K562 (cell line): Measurements from ENCODE around the gene ZNF672. TPM values are rescaled to one million over a fixed set of nuclear protein-coding genes. Genes with fewer than 3 reads are reported as not detected.

Experiments used
- ARID2 ChIP-seq: fragments of 450-650 bp; IDR thresholded peaks from 2 replicates; pipeline ENCODE4 v1.6.1; 2017; ENCODE audit warnings: antibody characterized with exemption, mild to moderate bottlenecking
- DIDO1 ChIP-seq: fragments of 450-650 bp; IDR thresholded peaks from 2 replicates; pipeline ENCODE4 v1.6.1; 2016; ENCODE audit warnings: low read depth, missing biosample characterization, missing genetic modification characterization
- GABPA ChIP-seq: fragments of 200-800 bp; sonication (Bioruptor generic); conservative IDR thresholded peaks from 2 replicates; pipeline ENCODE4 v1.6.1; 2016; ENCODE audit warnings: low read depth, missing genetic modification characterization, missing compliant biosample characterization
- HDGF ChIP-seq: fragments of 450-650 bp; IDR thresholded peaks from 2 replicates; pipeline ENCODE4 v1.6.1; 2016
- POLR2B ChIP-seq: fragments of 450-650 bp; IDR thresholded peaks from 2 replicates; pipeline ENCODE4 v1.6.1; 2018; ENCODE audit warnings: low read depth; ENCODE audit not compliant: partially characterized antibody
- ZNF507 ChIP-seq: conservative IDR thresholded peaks from 2 replicates; pipeline ENCODE4 v1.6.1; 2017; ENCODE audit warnings: missing genetic modification characterization, missing compliant biosample characterization
- ZNF830 ChIP-seq: fragments of 250-450 bp; sonication (Bioruptor Pico); IDR thresholded peaks from 2 replicates; pipeline ENCODE4 v1.5.0; 2021; ENCODE audit warnings: mild to moderate bottlenecking
- polyA plus RNA-seq, 8 experiments: library from polyadenylated mRNA; depleted of rRNA in 4 of 8; stranded (reverse) in 5 of 8; unstranded in 3 of 8; fragments of >200 nt; fragmentation: Nextera tagmentation in 2 of 8; fragmentation: Illumina TruSeq in 1 of 8; extraction: Ambion mirVana in 2 of 8; extraction: Trizol in 1 of 8; gene quantifications; 2 replicates each; pipeline versions ENCODE4 v1.2.1 to v1.2.3, GENCODE V29; 2011 to 2014; ENCODE audit warnings: inconsistent platforms in 1 of 8, missing spikeins in 1 of 8
- total RNA-seq, 7 experiments: library from RNA; depleted of rRNA in 6 of 7; stranded (reverse); fragments of >200 nt in 6 of 7; fragmentation: Illumina TruSeq in 2 of 7; extraction: Trizol in 2 of 7; gene quantifications; 2 replicates each; pipeline versions ENCODE4 v1.2.1 to v1.2.3, GENCODE V29; 2011 to 2021; ENCODE audit warnings: low replicate concordance in 1 of 7
- TF ChIP-seq, protein P1 (sequence below): fragments of 450-650 bp; IDR thresholded peaks from 2 replicates; pipeline ENCODE4 v1.6.1; 2017; ENCODE audit warnings: antibody characterized with exemption, mild to moderate bottlenecking
- TF ChIP-seq, protein P2 (sequence below): fragments of 200-800 bp; sonication (Bioruptor generic); IDR thresholded peaks from 2 replicates; pipeline ENCODE4 v1.6.1; 2017; ENCODE audit warnings: missing genetic modification characterization, missing compliant biosample characterization
- TF ChIP-seq, protein P3 (sequence below): fragments of 250-450 bp; sonication (Bioruptor Pico); IDR thresholded peaks from 2 replicates; pipeline ENCODE4 v1.8.0; 2022; ENCODE audit warnings: moderate library complexity, mild to moderate bottlenecking, inconsistent platforms
- TF ChIP-seq, protein P4 (sequence below): sonication (generic); IDR thresholded peaks from 2 replicates; pipeline ENCODE4 v1.6.1; 2016
- TF ChIP-seq, protein P5 (sequence below), 3 experiments: fragments of 200-800 bp in 1 of 3; fragments of 250-450 bp in 1 of 3; fragments of 450-650 bp in 1 of 3; sonication (Bioruptor Pico) in 1 of 3; sonication (Bioruptor generic) in 1 of 3; formaldehyde crosslinking in 1 of 3; IDR thresholded peaks; 2 replicates each; pipeline versions ENCODE4 v1.6.1 to v1.8.0; 2016 to 2022; ENCODE audit warnings: mild to moderate bottlenecking in 2 of 3, missing genetic modification characterization in 2 of 3, missing compliant biosample characterization in 1 of 3, moderate library complexity in 1 of 3

Gene ZNF672
- total and polyA plus RNA-seq, 9 of the 15 experiments (the other 6 are each of a cell fraction or from before 2014, with no cell fraction given): 1.9 to 57.9 (median 24.1) TPM

DNA sequence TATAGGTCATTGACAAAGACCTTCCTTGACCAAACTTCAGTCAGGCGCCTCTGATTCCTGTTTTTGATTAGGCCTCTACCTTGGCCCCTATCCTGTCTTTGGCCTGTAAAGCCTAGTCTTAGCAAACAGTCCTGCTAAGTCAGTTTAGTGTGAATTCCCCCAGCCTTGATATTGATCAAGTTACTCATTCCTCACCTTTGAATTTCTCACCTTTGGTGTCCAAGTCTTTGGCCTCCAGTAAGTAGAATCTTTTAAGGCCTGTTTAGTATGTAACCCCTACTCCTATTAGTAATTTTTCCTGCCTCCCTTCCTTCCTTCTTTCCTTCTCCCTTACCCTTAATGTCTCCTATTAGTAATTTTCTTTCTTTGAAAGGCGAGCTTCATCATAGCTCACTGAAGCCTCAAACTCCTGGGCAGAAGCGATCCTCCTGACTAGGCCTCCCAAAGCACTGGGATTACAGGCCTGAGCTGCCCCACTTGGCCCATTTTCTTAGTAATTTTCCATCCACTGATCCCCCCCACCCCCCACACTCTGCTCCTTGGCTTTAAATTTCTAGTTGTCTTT is 33.9 kb downstream of the ZNF672 start (continued):
- TF ChIP-seq, protein P1, sequence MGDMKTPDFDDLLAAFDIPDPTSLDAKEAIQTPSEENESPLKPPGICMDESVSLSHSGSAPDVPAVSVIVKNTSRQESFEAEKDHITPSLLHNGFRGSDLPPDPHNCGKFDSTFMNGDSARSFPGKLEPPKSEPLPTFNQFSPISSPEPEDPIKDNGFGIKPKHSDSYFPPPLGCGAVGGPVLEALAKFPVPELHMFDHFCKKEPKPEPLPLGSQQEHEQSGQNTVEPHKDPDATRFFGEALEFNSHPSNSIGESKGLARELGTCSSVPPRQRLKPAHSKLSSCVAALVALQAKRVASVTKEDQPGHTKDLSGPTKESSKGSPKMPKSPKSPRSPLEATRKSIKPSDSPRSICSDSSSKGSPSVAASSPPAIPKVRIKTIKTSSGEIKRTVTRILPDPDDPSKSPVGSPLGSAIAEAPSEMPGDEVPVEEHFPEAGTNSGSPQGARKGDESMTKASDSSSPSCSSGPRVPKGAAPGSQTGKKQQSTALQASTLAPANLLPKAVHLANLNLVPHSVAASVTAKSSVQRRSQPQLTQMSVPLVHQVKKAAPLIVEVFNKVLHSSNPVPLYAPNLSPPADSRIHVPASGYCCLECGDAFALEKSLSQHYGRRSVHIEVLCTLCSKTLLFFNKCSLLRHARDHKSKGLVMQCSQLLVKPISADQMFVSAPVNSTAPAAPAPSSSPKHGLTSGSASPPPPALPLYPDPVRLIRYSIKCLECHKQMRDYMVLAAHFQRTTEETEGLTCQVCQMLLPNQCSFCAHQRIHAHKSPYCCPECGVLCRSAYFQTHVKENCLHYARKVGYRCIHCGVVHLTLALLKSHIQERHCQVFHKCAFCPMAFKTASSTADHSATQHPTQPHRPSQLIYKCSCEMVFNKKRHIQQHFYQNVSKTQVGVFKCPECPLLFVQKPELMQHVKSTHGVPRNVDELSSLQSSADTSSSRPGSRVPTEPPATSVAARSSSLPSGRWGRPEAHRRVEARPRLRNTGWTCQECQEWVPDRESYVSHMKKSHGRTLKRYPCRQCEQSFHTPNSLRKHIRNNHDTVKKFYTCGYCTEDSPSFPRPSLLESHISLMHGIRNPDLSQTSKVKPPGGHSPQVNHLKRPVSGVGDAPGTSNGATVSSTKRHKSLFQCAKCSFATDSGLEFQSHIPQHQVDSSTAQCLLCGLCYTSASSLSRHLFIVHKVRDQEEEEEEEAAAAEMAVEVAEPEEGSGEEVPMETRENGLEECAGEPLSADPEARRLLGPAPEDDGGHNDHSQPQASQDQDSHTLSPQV: peak; percentile 94
- TF ChIP-seq, protein P2, sequence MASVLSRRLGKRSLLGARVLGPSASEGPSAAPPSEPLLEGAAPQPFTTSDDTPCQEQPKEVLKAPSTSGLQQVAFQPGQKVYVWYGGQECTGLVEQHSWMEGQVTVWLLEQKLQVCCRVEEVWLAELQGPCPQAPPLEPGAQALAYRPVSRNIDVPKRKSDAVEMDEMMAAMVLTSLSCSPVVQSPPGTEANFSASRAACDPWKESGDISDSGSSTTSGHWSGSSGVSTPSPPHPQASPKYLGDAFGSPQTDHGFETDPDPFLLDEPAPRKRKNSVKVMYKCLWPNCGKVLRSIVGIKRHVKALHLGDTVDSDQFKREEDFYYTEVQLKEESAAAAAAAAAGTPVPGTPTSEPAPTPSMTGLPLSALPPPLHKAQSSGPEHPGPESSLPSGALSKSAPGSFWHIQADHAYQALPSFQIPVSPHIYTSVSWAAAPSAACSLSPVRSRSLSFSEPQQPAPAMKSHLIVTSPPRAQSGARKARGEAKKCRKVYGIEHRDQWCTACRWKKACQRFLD (CRISPR knock-in tag): peak; percentile 40; the same call in 1 of the 2 replicates
- TF ChIP-seq DIDO1 (tag): no peak
- TF ChIP-seq ZNF830 (CRISPR knock-in tag): no peak
- TF ChIP-seq, protein P3, sequence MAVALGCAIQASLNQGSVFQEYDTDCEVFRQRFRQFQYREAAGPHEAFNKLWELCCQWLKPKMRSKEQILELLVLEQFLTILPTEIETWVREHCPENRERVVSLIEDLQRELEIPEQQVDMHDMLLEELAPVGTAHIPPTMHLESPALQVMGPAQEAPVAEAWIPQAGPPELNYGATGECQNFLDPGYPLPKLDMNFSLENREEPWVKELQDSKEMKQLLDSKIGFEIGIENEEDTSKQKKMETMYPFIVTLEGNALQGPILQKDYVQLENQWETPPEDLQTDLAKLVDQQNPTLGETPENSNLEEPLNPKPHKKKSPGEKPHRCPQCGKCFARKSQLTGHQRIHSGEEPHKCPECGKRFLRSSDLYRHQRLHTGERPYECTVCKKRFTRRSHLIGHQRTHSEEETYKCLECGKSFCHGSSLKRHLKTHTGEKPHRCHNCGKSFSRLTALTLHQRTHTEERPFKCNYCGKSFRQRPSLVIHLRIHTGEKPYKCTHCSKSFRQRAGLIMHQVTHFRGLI: no peak
- TF ChIP-seq POLR2B: no peak
- TF ChIP-seq, protein P4, sequence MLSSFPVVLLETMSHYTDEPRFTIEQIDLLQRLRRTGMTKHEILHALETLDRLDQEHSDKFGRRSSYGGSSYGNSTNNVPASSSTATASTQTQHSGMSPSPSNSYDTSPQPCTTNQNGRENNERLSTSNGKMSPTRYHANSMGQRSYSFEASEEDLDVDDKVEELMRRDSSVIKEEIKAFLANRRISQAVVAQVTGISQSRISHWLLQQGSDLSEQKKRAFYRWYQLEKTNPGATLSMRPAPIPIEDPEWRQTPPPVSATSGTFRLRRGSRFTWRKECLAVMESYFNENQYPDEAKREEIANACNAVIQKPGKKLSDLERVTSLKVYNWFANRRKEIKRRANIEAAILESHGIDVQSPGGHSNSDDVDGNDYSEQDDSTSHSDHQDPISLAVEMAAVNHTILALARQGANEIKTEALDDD: 0 out of 2 replicates have a peak, but pooled peaks have one; percentile 13
- TF ChIP-seq ZNF507: no peak
- TF ChIP-seq ARID2: no peak
- no peak for TF ChIP-seq GABPA
- TF ChIP-seq, protein P5, sequence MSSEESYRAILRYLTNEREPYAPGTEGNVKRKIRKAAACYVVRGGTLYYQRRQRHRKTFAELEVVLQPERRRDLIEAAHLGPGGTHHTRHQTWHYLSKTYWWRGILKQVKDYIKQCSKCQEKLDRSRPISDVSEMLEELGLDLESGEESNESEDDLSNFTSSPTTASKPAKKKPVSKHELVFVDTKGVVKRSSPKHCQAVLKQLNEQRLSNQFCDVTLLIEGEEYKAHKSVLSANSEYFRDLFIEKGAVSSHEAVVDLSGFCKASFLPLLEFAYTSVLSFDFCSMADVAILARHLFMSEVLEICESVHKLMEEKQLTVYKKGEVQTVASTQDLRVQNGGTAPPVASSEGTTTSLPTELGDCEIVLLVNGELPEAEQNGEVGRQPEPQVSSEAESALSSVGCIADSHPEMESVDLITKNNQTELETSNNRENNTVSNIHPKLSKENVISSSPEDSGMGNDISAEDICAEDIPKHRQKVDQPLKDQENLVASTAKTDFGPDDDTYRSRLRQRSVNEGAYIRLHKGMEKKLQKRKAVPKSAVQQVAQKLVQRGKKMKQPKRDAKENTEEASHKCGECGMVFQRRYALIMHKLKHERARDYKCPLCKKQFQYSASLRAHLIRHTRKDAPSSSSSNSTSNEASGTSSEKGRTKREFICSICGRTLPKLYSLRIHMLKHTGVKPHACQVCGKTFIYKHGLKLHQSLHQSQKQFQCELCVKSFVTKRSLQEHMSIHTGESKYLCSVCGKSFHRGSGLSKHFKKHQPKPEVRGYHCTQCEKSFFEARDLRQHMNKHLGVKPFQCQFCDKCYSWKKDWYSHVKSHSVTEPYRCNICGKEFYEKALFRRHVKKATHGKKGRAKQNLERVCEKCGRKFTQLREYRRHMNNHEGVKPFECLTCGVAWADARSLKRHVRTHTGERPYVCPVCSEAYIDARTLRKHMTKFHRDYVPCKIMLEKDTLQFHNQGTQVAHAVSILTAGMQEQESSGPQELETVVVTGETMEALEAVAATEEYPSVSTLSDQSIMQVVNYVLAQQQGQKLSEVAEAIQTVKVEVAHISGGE (CRISPR knock-in tag; IDR thresholded peaks at IDR 0.05): 0 out of 6 replicates have a peak, but pooled peaks of 1 of the 3 experiments have one; percentile 14
- TF ChIP-seq HDGF: no peak
